Esophagus muscularis mucosa (tissue), 4 donors: ENCODE measurements around the gene CYP4F22. TPM values are rescaled to one million over a fixed set of nuclear protein-coding genes. Genes with fewer than 3 reads are reported as not detected.

ENCODE experiments used
- DNase-seq: peaks from one replicate; pipeline ENCODE4 v3.0.0-alpha.2; 2017; ENCODE audit errors: extremely low spot score
- H3K27ac ChIP-seq, 4 donors: fragments of 200-600 bp; sonication (generic); replicated peaks in 1 of 4; 1 replicate in 3 of 4; 2 replicates in 1 of 4; pipeline ENCODE4 v1.5.1; 2016 to 2019; ENCODE audit warnings: mild to moderate bottlenecking in 1 of 4
- H3K27me3 ChIP-seq, 4 donors: fragments of 200-600 bp; sonication (generic); one replicate each; pipeline versions ENCODE4 v1.5.1 to v1.6.0; 2016 to 2019
- H3K36me3 ChIP-seq, 4 donors: fragments of 200-600 bp; sonication (generic); one replicate each; pipeline ENCODE4 v1.5.1; 2016 to 2019
- H3K4me1 ChIP-seq, 4 donors: fragments of 200-600 bp; sonication (generic); one replicate each; pipeline ENCODE4 v1.5.1; 2016 to 2019
- H3K4me3 ChIP-seq, 4 donors: fragments of 200-600 bp; sonication (generic); 1 replicate in 2 of 4; 2 replicates in 2 of 4; pipeline ENCODE4 v1.5.1; 2016 to 2019; ENCODE audit warnings: mild to moderate bottlenecking in 4 of 4, moderate library complexity in 1 of 4
- H3K9me3 ChIP-seq, 4 donors: fragments of 200-600 bp; sonication (generic); 1 replicate in 3 of 4; 2 replicates in 1 of 4; pipeline ENCODE4 v1.5.1; 2016 to 2019
- EP300 ChIP-seq: sonication (generic); formaldehyde crosslinking; IDR thresholded peaks from one replicate; pipeline ENCODE4 v1.6.1; 2017; ENCODE audit warnings: antibody characterized with exemption
- POLR2A ChIP-seq: fragments of 450-650 bp; IDR thresholded peaks from one replicate; pipeline ENCODE4 v1.6.1; 2017; ENCODE audit warnings: antibody characterized with exemption, moderate library complexity, mild to moderate bottlenecking, low read depth
- POLR2AphosphoS5 ChIP-seq, 2 donors: sonication (generic); formaldehyde crosslinking; IDR thresholded peaks; one replicate each; pipeline ENCODE4 v1.6.1; 2017; ENCODE audit warnings: antibody characterized with exemption in 2 of 2
- WGBS: methylation state at CpG from one replicate; pipeline ENCODE4 v1.1.5; 2018; 5-methylcytosine and 5-hydroxymethylcytosine counted together
- intact Hi-C: fragments of 100-400 bp; cut with DNase I; formaldehyde crosslinking; loops from one replicate; pipeline ENCODE4 v1.15.1; 2023
- total RNA-seq, 4 donors: library from RNA; depleted of rRNA; stranded (reverse); fragments of >200 nt; gene quantifications; one replicate each; pipeline versions ENCODE4 v1.1.0 to v1.2.1, GENCODE V29; 2016
- TF ChIP-seq, protein P1 (sequence below), 3 experiments: fragments of 200-600 bp in 2 of 3; fragments of 450-650 bp in 1 of 3; sonication (generic) in 2 of 3; IDR thresholded peaks; one replicate each; pipeline ENCODE4 v1.5.1; 2017 to 2019; ENCODE audit warnings: antibody characterized with exemption in 3 of 3, mild to moderate bottlenecking in 2 of 3, moderate library complexity in 1 of 3

Gene CYP4F22
- total RNA-seq, 4 donors from 2014 or later, result not detected

DNA sequence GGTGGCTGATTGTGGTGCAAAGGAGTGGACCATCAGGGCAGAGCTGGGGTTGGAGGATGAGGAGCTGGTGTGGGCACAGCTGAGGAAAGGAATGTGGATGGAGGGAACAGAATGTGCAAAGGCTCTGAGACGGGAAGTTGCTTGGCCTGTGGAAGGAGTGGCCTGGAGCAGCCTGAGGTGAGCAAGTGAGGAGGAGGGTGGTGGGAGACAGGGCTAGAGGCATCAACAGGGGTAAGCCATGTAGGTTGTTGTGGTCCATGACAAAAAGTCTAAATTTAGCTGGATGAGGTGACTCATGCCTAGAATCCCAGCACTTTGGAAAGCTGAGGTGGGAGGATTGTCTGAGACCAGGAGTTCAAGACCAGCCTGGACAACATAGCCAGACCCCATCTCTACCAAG lies 9.5 kb downstream of the CYP4F22 start:
- H3K27ac ChIP-seq, result no peak overlapping the region
- peaks cover 0 to 45% (median 0%) of the 10 kb centered on the region in 4 donors for H3K27me3 ChIP-seq
- WGBS, result 61% methylated on average over 1 of the region's 1 CpG
- intact Hi-C loops, result no loop called here
- no peak overlapping the region for H3K4me3 ChIP-seq
- DNase-seq, result no peak
- TF ChIP-seq EP300, result no peak
- TF ChIP-seq, protein P1, sequence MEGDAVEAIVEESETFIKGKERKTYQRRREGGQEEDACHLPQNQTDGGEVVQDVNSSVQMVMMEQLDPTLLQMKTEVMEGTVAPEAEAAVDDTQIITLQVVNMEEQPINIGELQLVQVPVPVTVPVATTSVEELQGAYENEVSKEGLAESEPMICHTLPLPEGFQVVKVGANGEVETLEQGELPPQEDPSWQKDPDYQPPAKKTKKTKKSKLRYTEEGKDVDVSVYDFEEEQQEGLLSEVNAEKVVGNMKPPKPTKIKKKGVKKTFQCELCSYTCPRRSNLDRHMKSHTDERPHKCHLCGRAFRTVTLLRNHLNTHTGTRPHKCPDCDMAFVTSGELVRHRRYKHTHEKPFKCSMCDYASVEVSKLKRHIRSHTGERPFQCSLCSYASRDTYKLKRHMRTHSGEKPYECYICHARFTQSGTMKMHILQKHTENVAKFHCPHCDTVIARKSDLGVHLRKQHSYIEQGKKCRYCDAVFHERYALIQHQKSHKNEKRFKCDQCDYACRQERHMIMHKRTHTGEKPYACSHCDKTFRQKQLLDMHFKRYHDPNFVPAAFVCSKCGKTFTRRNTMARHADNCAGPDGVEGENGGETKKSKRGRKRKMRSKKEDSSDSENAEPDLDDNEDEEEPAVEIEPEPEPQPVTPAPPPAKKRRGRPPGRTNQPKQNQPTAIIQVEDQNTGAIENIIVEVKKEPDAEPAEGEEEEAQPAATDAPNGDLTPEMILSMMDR (IDR thresholded peaks at IDR 0.05), result no peak
- no peak for TF ChIP-seq POLR2A
- no peaks in the 10 kb centered on the region for H3K36me3 ChIP-seq
- H3K4me1 ChIP-seq, result no peaks in the 10 kb centered on the region
- peaks cover 0 to 9% (median 6%) of the 10 kb centered on the region in 4 donors for H3K9me3 ChIP-seq

DNA sequence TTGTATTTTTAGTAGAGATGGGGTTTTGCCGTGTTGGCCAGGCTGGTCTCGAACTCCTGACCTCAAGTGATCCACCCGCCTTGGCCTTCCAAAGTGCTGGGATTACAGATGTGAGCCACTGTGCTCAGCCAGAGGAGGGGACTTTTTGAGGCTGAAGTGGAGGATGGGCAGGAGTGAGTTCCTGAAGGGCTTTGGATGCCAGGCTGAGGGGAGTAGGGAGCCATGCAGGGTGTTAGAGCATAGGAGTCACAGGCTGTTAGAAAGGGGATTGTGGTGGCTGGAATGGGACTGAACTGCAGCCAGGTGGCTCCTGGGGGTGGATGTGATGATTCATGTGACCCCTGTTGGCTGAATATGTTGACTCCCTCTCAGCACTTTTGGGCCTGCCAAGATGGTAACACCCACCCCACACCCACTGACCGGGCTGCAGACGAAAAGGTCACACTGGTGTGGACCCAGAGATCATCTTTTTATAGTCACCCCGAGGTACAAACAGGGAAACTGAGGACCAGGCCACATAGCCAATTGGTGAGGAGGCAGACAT lies 11.2 kb downstream of the CYP4F22 start:
- Histone ChIP-seq H3K9me3 (peaks cover 0 to 9% (median 6%) of the 10 kb centered on the region in 4 donors), H3K4me1 (no peaks in the 10 kb centered on the region), H3K27ac (no peak overlapping the region), H3K36me3 (no peaks in the 10 kb centered on the region), H3K27me3 (peaks cover 0 to 55% (median 0%) of the 10 kb centered on the region in 4 donors), H3K4me3 (no peak overlapping the region)
- WGBS, result 85% methylated on average over 6 of the region's 6 CpGs
- TF ChIP-seq, protein P1 (IDR thresholded peaks at IDR 0.05), result no peak
- no peak for TF ChIP-seq POLR2AphosphoS5 (IDR thresholded peaks at IDR 0.05)
- TF ChIP-seq EP300, result no peak
- TF ChIP-seq POLR2A, result no peak
- DNase-seq, result no peak
- intact Hi-C loops, result no loop called here

DNA sequence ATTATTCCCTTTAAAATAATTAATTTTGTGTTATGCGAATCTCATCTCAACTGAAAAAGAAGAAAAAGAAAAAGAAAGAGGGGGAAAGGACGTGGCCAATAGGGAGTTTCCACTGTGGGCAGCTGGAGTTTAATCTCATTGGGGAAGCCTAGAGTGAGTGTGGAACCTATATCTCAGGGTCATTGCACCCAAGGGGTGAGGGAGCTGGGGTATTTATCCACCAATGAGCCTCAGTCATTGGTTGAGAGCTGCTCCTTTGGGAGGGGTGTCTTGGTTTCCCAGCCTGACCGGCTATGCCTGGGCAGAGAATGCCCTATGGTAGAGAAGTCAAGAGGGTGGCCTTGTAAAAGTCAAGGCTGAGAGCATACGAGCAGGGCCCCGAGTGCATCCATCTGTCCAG lies 16.5 kb downstream of the CYP4F22 start:
- Histone ChIP-seq H3K4me1 (no peaks in the 10 kb centered on the region), H3K36me3 (no peaks in the 10 kb centered on the region), H3K9me3 (peaks cover 0 to 3% (median 0%) of the 10 kb centered on the region in 4 donors), H3K27ac (no peak overlapping the region), H3K4me3 (no peak overlapping the region), H3K27me3 (peaks cover 0 to 57% (median 0%) of the 10 kb centered on the region in 4 donors)
- TF ChIP-seq, protein P1 (IDR thresholded peaks at IDR 0.05), result no peak
- TF ChIP-seq POLR2A, result no peak
- TF ChIP-seq EP300, result no peak
- TF ChIP-seq POLR2AphosphoS5 (IDR thresholded peaks at IDR 0.05), result no peak
- intact Hi-C loops, result no loop called here
- WGBS, result 60% methylated on average over 5 of the region's 5 CpGs
- DNase-seq, result no peak

DNA sequence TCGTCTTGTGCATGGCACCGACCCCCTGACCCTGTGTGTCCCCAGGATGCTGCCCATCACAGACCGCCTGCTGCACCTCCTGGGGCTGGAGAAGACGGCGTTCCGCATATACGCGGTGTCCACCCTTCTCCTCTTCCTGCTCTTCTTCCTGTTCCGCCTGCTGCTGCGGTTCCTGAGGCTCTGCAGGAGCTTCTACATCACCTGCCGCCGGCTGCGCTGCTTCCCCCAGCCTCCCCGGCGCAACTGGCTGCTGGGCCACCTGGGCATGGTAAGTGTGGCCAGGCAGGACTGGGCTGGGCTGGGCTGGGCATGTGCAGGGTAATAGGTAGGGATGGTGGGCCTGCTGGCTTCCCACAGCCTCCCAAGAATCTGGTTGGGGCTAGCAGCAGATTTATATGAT lies 17.0 kb downstream of the CYP4F22 start:
- DNase-seq, result no peak
- H3K27me3 ChIP-seq, result peaks cover 0 to 60% (median 0%) of the 10 kb centered on the region in 4 donors
- H3K4me1 ChIP-seq, result no peaks in the 10 kb centered on the region
- no peak overlapping the region for H3K27ac ChIP-seq
- H3K4me3 ChIP-seq, result no peak overlapping the region
- intact Hi-C loops, result no loop called here
- peaks cover 0 to 6% (median 0%) of the 10 kb centered on the region in 4 donors for H3K9me3 ChIP-seq
- 83% methylated on average over 15 of the region's 15 CpGs for WGBS
- TF ChIP-seq POLR2A (no peak), POLR2AphosphoS5 (IDR thresholded peaks at IDR 0.05) (no peak), EP300 (no peak)
- TF ChIP-seq, protein P1 (IDR thresholded peaks at IDR 0.05), result no peak
- H3K36me3 ChIP-seq, result no peaks in the 10 kb centered on the region

DNA sequence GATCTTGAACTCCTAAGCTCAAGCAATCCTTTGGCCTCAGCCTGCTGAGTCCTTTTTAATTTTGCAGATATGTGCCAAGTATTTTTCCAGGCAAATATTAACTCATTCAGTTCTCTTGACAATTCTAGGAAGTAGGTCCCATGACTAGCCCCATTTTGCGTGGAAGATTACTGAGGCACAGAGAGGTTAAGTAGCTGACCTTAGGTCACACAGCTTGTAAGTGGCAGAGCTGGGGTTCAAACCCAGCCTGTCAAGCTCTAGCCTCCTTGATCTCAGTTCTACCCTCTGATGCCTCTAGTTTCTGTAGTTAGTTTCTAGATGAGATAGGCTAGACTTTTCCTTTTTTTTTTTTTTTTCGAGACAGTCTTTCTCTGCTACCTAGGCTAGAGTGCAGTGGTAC lies 18.1 kb downstream of the CYP4F22 start:
- intact Hi-C loops, result no loop called here
- Histone ChIP-seq H3K4me1 (no peaks in the 10 kb centered on the region), H3K27me3 (peaks cover 0 to 59% (median 0%) of the 10 kb centered on the region in 4 donors), H3K9me3 (peaks cover 0 to 6% (median 0%) of the 10 kb centered on the region in 4 donors), H3K27ac (no peak overlapping the region), H3K4me3 (no peak overlapping the region), H3K36me3 (no peaks in the 10 kb centered on the region)
- DNase-seq, result no peak
- WGBS, result 81% methylated on average over 2 of the region's 2 CpGs
- TF ChIP-seq POLR2A (no peak), EP300 (no peak)
- TF ChIP-seq, protein P1 (IDR thresholded peaks at IDR 0.05), result no peak
